H1 (cell line): ENCODE data around the gene ZBTB16. TPM values are rescaled to one million over a fixed set of nuclear protein-coding genes. Genes with fewer than 3 reads are reported as not detected.

Experiments
- CTCF ChIA-PET: fragments of 300-600 bp; sonication (Branson Sonifier 250); formaldehyde crosslinking; loops from one replicate; lab custom pipeline; 2021; ENCODE audit not compliant: partially characterized antibody; lab: Charles Lee
- POLR2A ChIA-PET: fragments of 300-600 bp; sonication (Branson Sonifier 250); formaldehyde crosslinking; loops from one replicate; lab custom pipeline; 2021; ENCODE audit warnings: inconsistent platforms; ENCODE audit not compliant: partially characterized antibody; lab: Charles Lee
- DNase-seq, 2 experiments: peaks; one replicate each; pipeline versions ENCODE4 v3.0.0 to v3.0.0-alpha.2; 2010 to 2022; ENCODE audit warnings: low spot score in 2 of 2, low read depth in 1 of 2, mixed read lengths in 1 of 2
- FAIRE-seq: peaks from 2 replicates; lab custom pipeline; 2011; peaks lifted over from hg19 to GRCh38; lab: Jason Lieb, UNC
- H2AFZ ChIP-seq: 2 replicates; pipeline ENCODE4 v1.8.1; 2012; ENCODE audit warnings: low read length, inconsistent platforms
- H2AK5ac ChIP-seq: 2 replicates; pipeline ENCODE4 v1.6.1; 2013; ENCODE audit warnings: low read depth, low read length
- H2BK120ac ChIP-seq: replicated peaks from 2 replicates; pipeline ENCODE3; 2013; ENCODE audit warnings: low read depth, low read length, inconsistent platforms
- H2BK12ac ChIP-seq: 2 replicates; pipeline ENCODE4 v1.6.1; 2013; ENCODE audit warnings: low read depth, low read length
- H2BK15ac ChIP-seq: 2 replicates; pipeline ENCODE4 v1.6.1; 2013; ENCODE audit warnings: low read length
- H2BK20ac ChIP-seq: 2 replicates; pipeline ENCODE4 v1.6.1; 2013; ENCODE audit warnings: low read length
- H2BK5ac ChIP-seq: 2 replicates; pipeline ENCODE4 v1.6.1; 2013; ENCODE audit warnings: low read depth, low read length
- H3K14ac ChIP-seq: 2 replicates; pipeline ENCODE4 v1.6.1; 2013; ENCODE audit warnings: inconsistent platforms; ENCODE audit not compliant: insufficient read length
- H3K18ac ChIP-seq: 2 replicates; pipeline ENCODE4 v1.6.1; 2013; ENCODE audit warnings: low read length; ENCODE audit errors: extremely low read depth
- H3K23ac ChIP-seq: 2 replicates; pipeline ENCODE4 v1.6.1; 2013; ENCODE audit warnings: inconsistent platforms; ENCODE audit not compliant: insufficient read length
- H3K23me2 ChIP-seq: 2 replicates; pipeline ENCODE4 v1.6.1; 2013; ENCODE audit warnings: low read depth, low read length
- H3K27ac ChIP-seq: 2 replicates; pipeline ENCODE4 v1.6.1; 2011; ENCODE audit warnings: low read depth, low read length, inconsistent platforms
- H3K27me3 ChIP-seq, 4 experiments: replicated peaks in 1 of 4; 1 replicate in 1 of 4; 2 replicates in 3 of 4; pipeline versions ENCODE4 v1.6.1 to v1.8.1; 2011 to 2013; ENCODE audit warnings: low read length in 3 of 4, mild to moderate bottlenecking in 3 of 4, inconsistent platforms in 2 of 4, mixed read lengths in 2 of 4, moderate library complexity in 1 of 4; ENCODE audit not compliant: control insufficient read depth in 3 of 4, insufficient read depth in 3 of 4; ENCODE audit errors: extremely low read depth in 1 of 4
- H3K36me3 ChIP-seq, 4 experiments: 2 replicates each; pipeline versions ENCODE4 v1.6.1 to v1.8.1; 2011 to 2013; ENCODE audit warnings: mild to moderate bottlenecking in 4 of 4, low read length in 3 of 4, moderate library complexity in 2 of 4, control low read depth in 1 of 4, inconsistent platforms in 1 of 4; ENCODE audit not compliant: insufficient read depth in 4 of 4, control insufficient read depth in 2 of 4
- H3K4ac ChIP-seq: replicated peaks from 2 replicates; pipeline ENCODE3; 2013; ENCODE audit warnings: low read length, low read depth, mixed read lengths, inconsistent platforms; ENCODE audit not compliant: insufficient read length
- H3K4me1 ChIP-seq, 4 experiments: replicated peaks in 1 of 4; 1 replicate in 1 of 4; 2 replicates in 3 of 4; pipeline versions ENCODE4 v1.6.1 to v1.8.1; 2011 to 2013; ENCODE audit warnings: low read length in 3 of 4, inconsistent platforms in 2 of 4, mixed read lengths in 1 of 4; ENCODE audit not compliant: insufficient read depth in 4 of 4, control insufficient read depth in 3 of 4
- H3K4me2 ChIP-seq, 2 experiments: 2 replicates each; pipeline versions ENCODE4 v1.6.1 to v1.8.1; 2011 to 2013; ENCODE audit warnings: low read depth in 2 of 2, low read length in 2 of 2, control low read depth in 1 of 2, inconsistent platforms in 1 of 2, mild to moderate bottlenecking in 1 of 2; ENCODE audit not compliant: insufficient read depth in 1 of 2
- H3K4me3 ChIP-seq, 4 experiments: fragments of 200-600, 300-600 bp in 1 of 4; sonication (generic), shearing (Covaris generic), sonication (Bioruptor Twin) in 1 of 4; 2 replicates each; pipeline versions ENCODE4 v1.5.1 to v1.8.1; 2011 to 2016; ENCODE audit warnings: low read length in 4 of 4, low read depth in 3 of 4, control low read depth in 2 of 4, inconsistent platforms in 2 of 4, mild to moderate bottlenecking in 2 of 4, mixed read lengths in 1 of 4, moderate library complexity in 1 of 4; ENCODE audit not compliant: insufficient read depth in 2 of 4; ENCODE audit errors: extremely low read depth in 1 of 4
- H3K56ac ChIP-seq: replicated peaks from 2 replicates; pipeline ENCODE3; 2013; ENCODE audit warnings: low read depth, mild to moderate bottlenecking, mixed read lengths, low read length, inconsistent platforms; ENCODE audit not compliant: insufficient read length
- H3K79me1 ChIP-seq: 2 replicates; pipeline ENCODE4 v1.6.1; 2013; ENCODE audit warnings: low read depth, low read length, control low read depth
- H3K79me2 ChIP-seq, 2 experiments: 2 replicates each; pipeline versions ENCODE4 v1.6.1 to v1.8.1; 2012 to 2013; ENCODE audit warnings: low read length in 2 of 2, mild to moderate bottlenecking in 2 of 2, inconsistent platforms in 1 of 2; ENCODE audit not compliant: insufficient read depth in 2 of 2, control insufficient read depth in 1 of 2
- H3K9ac ChIP-seq, 4 experiments: replicated peaks in 1 of 4; 1 replicate in 1 of 4; 2 replicates in 3 of 4; pipeline versions ENCODE4 v1.6.1 to v1.8.1; 2011 to 2013; ENCODE audit warnings: low read depth in 3 of 4, low read length in 3 of 4, control low read depth in 2 of 4, mild to moderate bottlenecking in 2 of 4, moderate library complexity in 2 of 4, inconsistent platforms in 1 of 4; ENCODE audit errors: extremely low read depth in 1 of 4
- H3K9me3 ChIP-seq, 2 experiments: 2 replicates each; pipeline versions ENCODE4 v1.6.1 to v1.8.1; 2012 to 2013; ENCODE audit warnings: mild to moderate bottlenecking in 2 of 2, moderate library complexity in 2 of 2, control low read depth in 1 of 2, inconsistent platforms in 1 of 2, low read depth in 1 of 2, low read length in 1 of 2, mixed read lengths in 1 of 2; ENCODE audit not compliant: insufficient read depth in 2 of 2
- H4K20me1 ChIP-seq, 2 experiments: replicated peaks in 1 of 2; 2 replicates each; pipeline versions ENCODE3 to v1.8.1; 2011 to 2013; ENCODE audit warnings: inconsistent platforms in 2 of 2, low read length in 2 of 2, mild to moderate bottlenecking in 1 of 2; ENCODE audit not compliant: insufficient read depth in 2 of 2, control insufficient read depth in 1 of 2
- H4K5ac ChIP-seq: 2 replicates; pipeline ENCODE4 v1.6.1; 2013; ENCODE audit warnings: low read length, low read depth, mixed read lengths, inconsistent platforms; ENCODE audit not compliant: insufficient read length
- H4K8ac ChIP-seq: 2 replicates; pipeline ENCODE4 v1.8.0; 2013; ENCODE audit warnings: mild to moderate bottlenecking, moderate library complexity, low read length, inconsistent platforms; ENCODE audit not compliant: insufficient read depth; ENCODE audit errors: extremely low read depth
- H4K91ac ChIP-seq: replicated peaks from 2 replicates; pipeline ENCODE3; 2013; ENCODE audit warnings: low read length, mixed read lengths, inconsistent platforms; ENCODE audit not compliant: insufficient read length
- ASH2L ChIP-seq: fragments of 200-600, 300-600 bp; sonication (generic); IDR thresholded peaks from one replicate; pipeline ENCODE4 v1.7.1; 2017; ENCODE audit warnings: low read length
- ATF3 ChIP-seq: IDR thresholded peaks from 2 replicates; pipeline ENCODE4 v1.6.1; 2011; ENCODE audit warnings: low read depth, mild to moderate bottlenecking, low read length; ENCODE audit not compliant: insufficient read depth
- CBX8 ChIP-seq: fragments of 300-800, 300-1000 bp; sonication (generic); IDR thresholded peaks from 2 replicates; pipeline ENCODE4 v1.7.1; 2016; ENCODE audit warnings: low read depth, low read length, borderline replicate concordance
- EGR1 ChIP-seq: IDR thresholded peaks from 2 replicates; pipeline ENCODE4 v1.6.1; 2011; ENCODE audit warnings: low read depth, low read length, borderline replicate concordance
- EP300 ChIP-seq, 2 experiments: IDR thresholded peaks; 1 replicate in 1 of 2; 2 replicates in 1 of 2; pipeline ENCODE4 v1.6.1; 2011 to 2012; ENCODE audit warnings: low read depth in 2 of 2, low read length in 2 of 2, mild to moderate bottlenecking in 2 of 2, borderline replicate concordance in 1 of 2, inconsistent platforms in 1 of 2, moderate library complexity in 1 of 2
- HDAC6 ChIP-seq: IDR thresholded peaks from one replicate; pipeline ENCODE4 v1.7.1; 2012; ENCODE audit warnings: low read depth, mild to moderate bottlenecking, inconsistent platforms, low read length, moderate library complexity
- JUN ChIP-seq: IDR thresholded peaks from 2 replicates; pipeline ENCODE4 v1.6.1; 2011; ENCODE audit warnings: low read depth, mild to moderate bottlenecking, improper control_type of control experiment, low read length
- JUND ChIP-seq: IDR thresholded peaks from 2 replicates; pipeline ENCODE4 v1.6.1; 2011; ENCODE audit warnings: mild to moderate bottlenecking, improper control_type of control experiment, low read length
- KDM4A ChIP-seq: IDR thresholded peaks from one replicate; pipeline ENCODE4 v1.7.1; 2012; ENCODE audit warnings: low read depth, mild to moderate bottlenecking, moderate library complexity, low read length, inconsistent platforms; ENCODE audit not compliant: severe bottlenecking
- NRF1 ChIP-seq: IDR thresholded peaks from 2 replicates; pipeline ENCODE4 v1.6.1; 2011; ENCODE audit warnings: mild to moderate bottlenecking, low read depth, low read length, improper control_type of control experiment
- RFX5 ChIP-seq: IDR thresholded peaks from 2 replicates; pipeline ENCODE4 v1.6.1; 2011; ENCODE audit warnings: low read depth, low read length, improper control_type of control experiment, borderline replicate concordance
- SP4 ChIP-seq: IDR thresholded peaks from 2 replicates; pipeline ENCODE4 v1.6.1; 2012; ENCODE audit warnings: low read length, inconsistent platforms
- WGBS, 2 experiments: shearing (Covaris generic) in 1 of 2; methylation state at CpG; one replicate each; pipeline versions ENCODE4 v1.1.6 to v1.1.7; 2013 to 2015; ENCODE audit warnings: low lambda C conversion rate in 2 of 2, mixed read lengths in 2 of 2, inconsistent platforms in 1 of 2, low coverage in 1 of 2, missing lambda C conversion rate in 1 of 2; ENCODE audit not compliant: insufficient replicate concordance in 2 of 2, insufficient coverage in 1 of 2, insufficient read length in 1 of 2; ENCODE audit errors: extremely low coverage in 1 of 2, missing lambda C conversion rate in 1 of 2; 5-methylcytosine and 5-hydroxymethylcytosine counted together
- polyA plus RNA-seq, 7 experiments: library from polyadenylated mRNA; depleted of rRNA in 3 of 7; stranded (reverse) in 5 of 7; unstranded in 2 of 7; fragments of >200 nt in 5 of 7; fragments of 200-250 nt in 2 of 7; gene quantifications; 1 replicate in 5 of 7; 2 replicates in 1 of 7; 4 replicates in 1 of 7; pipeline versions ENCODE4 v1.2.1 to v1.2.3, GENCODE V29; 2011 to 2013; ENCODE audit warnings: missing spikeins in 2 of 7, mixed read lengths in 2 of 7
- total RNA-seq: library from RNA; stranded (reverse); fragmentation: NEBNext Ultra II Directional; extraction: Animal tissue kit (Norgen Biotek cat#: 25700); gene quantifications from 2 replicates; pipeline ENCODE4 v1.2.1, GENCODE V29; 2021

The ZBTB16 gene
- total and polyA plus RNA-seq, 2 of the 8 experiments (the other 6 are each of a cell fraction or from before 2014, with no cell fraction given): 0.12 to 0.61 TPM

- peaks cover 1 to 22% (median 19%) of the 10 kb centered on the region in 4 experiments; a peak in 6 of 7 replicates for H3K27me3 ChIP-seq
- no peak overlapping the region for H2BK20ac ChIP-seq
- no peak overlapping the region for H3K23ac ChIP-seq
- no peak overlapping the region for H4K8ac ChIP-seq
- H3K36me3 ChIP-seq: no peaks in the 10 kb centered on the region
- no peaks in the 10 kb centered on the region for H3K79me1 ChIP-seq
- H2BK15ac ChIP-seq: no peak overlapping the region
- TF ChIP-seq ASH2L: no peak
- no peak for TF ChIP-seq EGR1
- no peak for TF ChIP-seq NRF1
- no peak for TF ChIP-seq RFX5
- no peak for TF ChIP-seq JUN
- TF ChIP-seq KDM4A: no peak
- TF ChIP-seq HDAC6: no peak
- TF ChIP-seq ATF3: no peak
- no peak for TF ChIP-seq CBX8
- TF ChIP-seq EP300 (IDR thresholded peaks at IDR 0.05; ENCODE audit: borderline replicate concordance in 1 of 2, low read depth in 2 of 2, low read length in 2 of 2): no peak
- no peak for TF ChIP-seq JUND
- TF ChIP-seq SP4: no peak
- no peak overlapping the region for H4K5ac ChIP-seq
- no peak overlapping the region for H2BK12ac ChIP-seq
- H2BK5ac ChIP-seq: no peak overlapping the region
- H3K14ac ChIP-seq: no peak overlapping the region
- FAIRE-seq: no peak
- no peak overlapping the region for H3K18ac ChIP-seq
- no peaks in the 10 kb centered on the region for H3K9me3 ChIP-seq
- no peak overlapping the region for H3K56ac ChIP-seq
- no peak overlapping the region for H2AK5ac ChIP-seq
- H2AFZ ChIP-seq: no peak overlapping the region
- POLR2A ChIA-PET: interaction anchor here (1.0 kb wide), 1 partner anchor 199 kb away, joined by 3 read pairs; no protein-coding TSS in a partner anchor
- peaks cover 0 to 10% (median 7%) of the 10 kb centered on the region in 4 experiments; a peak in 5 of 7 replicates for H3K4me1 ChIP-seq
- CTCF ChIA-PET: interaction anchor here (0.7 to 2.1 kb wide), 3 partner anchors 18 to 179 kb away, joined by 3 to 7 read pairs (median 6); no protein-coding TSS in a partner anchor
- H3K4me2 ChIP-seq: no peak overlapping the region
- no peaks in the 10 kb centered on the region; the same call in 1 of the 2 replicates for H3K23me2 ChIP-seq
- 63 to 83% methylated on average over 1 to 7 of the region's 9 CpGs for WGBS, 2 experiments
- no peaks in the 10 kb centered on the region for H3K79me2 ChIP-seq
- H3K4me3 ChIP-seq: no peak overlapping the region
- H3K4ac ChIP-seq: no peak overlapping the region
- H2BK120ac ChIP-seq: no peak overlapping the region
- H3K27ac ChIP-seq: no peak overlapping the region
- H3K9ac ChIP-seq: no peak overlapping the region
- H4K91ac ChIP-seq: no peak overlapping the region
- no peaks in the 10 kb centered on the region for H4K20me1 ChIP-seq
- no peak for DNase-seq
Observed at GRCh38 chr11:114081641-114082414, 22.3 kb downstream of the ZBTB16 start.
